ENCODE data around the gene KCNH1.
A peak's percentile ranks its signal among the peaks of the same experiment; 100 is the strongest.
"Not testable (repeated sequence)": the region's sequence is repeated elsewhere in the genome, so short reads cannot be mapped to it uniquely, and the experiment has no call there.

KCNH1 gene

DNA sequence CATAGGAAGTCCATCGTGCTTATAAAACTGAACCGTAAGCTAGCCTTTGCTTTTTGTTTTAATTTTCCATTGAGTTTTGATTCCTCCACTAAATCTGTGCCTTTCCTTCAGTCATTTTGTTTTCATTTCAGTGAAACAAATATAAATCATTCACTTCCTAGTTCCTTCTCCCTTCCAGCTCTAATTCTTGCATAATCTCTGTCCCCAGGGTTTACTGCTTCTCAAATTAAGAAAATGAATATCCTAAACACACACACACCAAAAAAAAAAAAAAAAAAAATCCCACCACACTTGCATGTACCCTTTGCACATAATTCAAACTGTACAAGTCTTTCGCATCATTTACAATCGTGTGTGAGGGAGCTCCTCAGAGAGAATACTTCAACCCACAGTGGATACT lies 6.8 kb downstream of the KCNH1 start:
- no peak for FAIRE-seq

GRCh38 chr1:211126622-211127021 lies 7.3 kb downstream of the KCNH1 start:
- FAIRE-seq, result no peak
- no peak for DNase-seq (ENCODE audit: insufficient read length, low spot score)
- TF ChIP-seq POLR2A (IDR thresholded peaks at IDR 0.05; ENCODE audit: low read depth, low read length), result no peak

More for the DNA sequence above, 6.8 kb downstream of the KCNH1 start:
- no peak for DNase-seq (ENCODE audit: insufficient read length, low spot score)
- no peak for TF ChIP-seq POLR2A (IDR thresholded peaks at IDR 0.05; ENCODE audit: low read depth, low read length)

DNA sequence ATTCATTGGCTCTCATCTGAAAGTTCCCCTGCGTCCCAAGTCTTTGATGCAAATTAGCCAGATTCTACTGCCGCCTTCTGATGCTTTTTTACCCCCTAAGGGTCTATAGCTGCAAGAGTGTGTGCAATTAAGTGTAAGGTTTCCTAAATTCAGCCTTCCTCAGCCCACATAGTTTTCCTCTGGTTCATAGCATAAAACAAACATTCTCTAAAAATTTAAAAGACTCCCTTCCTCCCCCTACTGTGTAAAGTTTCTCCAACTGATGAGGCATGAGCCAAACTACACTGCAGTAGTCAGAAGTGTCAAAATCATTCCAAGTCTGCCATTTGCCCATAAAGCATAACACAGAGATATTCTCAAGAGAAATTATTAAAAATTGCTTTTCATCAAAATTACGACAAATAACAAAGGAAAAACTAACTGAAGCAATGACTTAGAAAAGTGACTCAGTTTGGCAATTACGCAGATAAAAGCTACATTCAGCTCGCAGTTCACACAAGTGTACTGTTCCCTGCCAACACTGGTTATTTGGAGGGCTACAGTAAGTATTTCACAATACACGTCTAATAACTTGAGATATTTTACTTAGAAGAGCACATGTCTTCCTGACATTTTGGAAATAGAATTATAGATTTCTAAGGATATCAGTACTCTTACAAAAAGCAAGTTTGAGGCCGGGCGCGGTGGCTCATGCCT lies 15.4 kb downstream of the KCNH1 start:
- TF ChIP-seq POLR2A (IDR thresholded peaks at IDR 0.05; ENCODE audit: low read depth, low read length), result no peak
- no peak for DNase-seq (ENCODE audit: insufficient read length, low spot score)
- FAIRE-seq, result no peak

GRCh38 chr1:211114446-211114845 lies 19.5 kb downstream of the KCNH1 start:
- no peak for FAIRE-seq
- no peak for DNase-seq (ENCODE audit: insufficient read length, low spot score)
- no peak for TF ChIP-seq POLR2A (IDR thresholded peaks at IDR 0.05; ENCODE audit: low read depth, low read length)

- FAIRE-seq, result no peak
- TF ChIP-seq POLR2A (IDR thresholded peaks at IDR 0.05; ENCODE audit: low read depth, low read length), result no peak
- DNase-seq (ENCODE audit: insufficient read length, low spot score), result no peak
These were observed 20.4 kb downstream of the KCNH1 start for GRCh38 chr1:211113566-211113965.

- DNase-seq (ENCODE audit: insufficient read length, low spot score) (no peak), FAIRE-seq (no peak)
- TF ChIP-seq POLR2A (IDR thresholded peaks at IDR 0.05; ENCODE audit: low read depth, low read length), result no peak
These were observed 22.6 kb downstream of the KCNH1 start for GRCh38 chr1:211111351-211111750.

- no peak for TF ChIP-seq POLR2A (IDR thresholded peaks at IDR 0.05; ENCODE audit: low read depth, low read length)
- DNase-seq (ENCODE audit: insufficient read length, low spot score) (no peak), FAIRE-seq (no peak)
These were observed 32.5 kb downstream of the KCNH1 start for GRCh38 chr1:211101481-211101880.

DNA sequence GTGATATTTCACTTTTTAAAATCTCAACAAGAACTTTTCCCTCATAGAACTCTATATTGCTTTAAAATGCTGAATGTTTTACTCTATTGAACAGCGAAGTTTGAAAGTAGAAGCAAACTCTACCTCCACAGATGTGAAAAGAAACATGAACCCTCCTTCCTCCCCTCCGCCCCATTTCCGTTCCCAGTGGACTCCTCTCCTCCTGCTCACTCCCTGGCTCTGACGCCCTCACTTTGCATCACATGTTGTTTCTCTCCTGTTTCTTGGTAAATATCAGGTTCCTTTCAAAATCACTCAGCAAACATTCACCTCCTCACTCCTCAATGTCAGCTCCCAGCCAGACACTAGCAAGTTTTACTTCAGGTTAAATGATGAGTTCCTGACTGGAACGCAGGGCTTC lies 34.6 kb downstream of the KCNH1 start:
- FAIRE-seq, result no peak
- no peak for TF ChIP-seq POLR2A (IDR thresholded peaks at IDR 0.05; ENCODE audit: low read depth, low read length)
- no peak for DNase-seq (ENCODE audit: insufficient read length, low spot score)

DNA sequence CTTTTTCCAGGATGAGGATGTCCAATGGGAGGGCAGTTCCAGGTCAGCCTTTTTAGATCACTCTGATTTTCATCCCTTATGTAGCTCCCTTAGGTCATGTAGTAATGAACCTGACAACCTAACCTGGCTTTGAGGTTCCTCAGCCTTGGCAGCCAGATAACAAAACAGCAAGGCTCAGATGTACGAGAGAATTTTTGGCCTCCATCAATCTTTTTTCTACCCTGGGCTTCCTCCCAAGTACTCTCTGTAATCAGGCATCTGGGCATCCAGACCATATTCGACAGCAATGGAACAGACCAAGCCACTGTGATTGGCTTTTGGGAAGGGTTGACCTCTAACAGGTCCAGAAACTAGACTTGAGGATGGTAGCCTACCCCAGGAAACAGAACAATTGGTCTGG lies 38.6 kb downstream of the KCNH1 start:
- no peak for FAIRE-seq
- DNase-seq (ENCODE audit: insufficient read length, low spot score), result no peak
- no peak for TF ChIP-seq POLR2A (IDR thresholded peaks at IDR 0.05; ENCODE audit: low read depth, low read length)

GRCh38 chr1:211092955-211093354 lies 41.0 kb downstream of the KCNH1 start:
- FAIRE-seq (peak; percentile 48), DNase-seq (ENCODE audit: insufficient read length, low spot score) (peak; percentile 8)
- no peak for TF ChIP-seq POLR2A (IDR thresholded peaks at IDR 0.05; ENCODE audit: low read depth, low read length)

DNA sequence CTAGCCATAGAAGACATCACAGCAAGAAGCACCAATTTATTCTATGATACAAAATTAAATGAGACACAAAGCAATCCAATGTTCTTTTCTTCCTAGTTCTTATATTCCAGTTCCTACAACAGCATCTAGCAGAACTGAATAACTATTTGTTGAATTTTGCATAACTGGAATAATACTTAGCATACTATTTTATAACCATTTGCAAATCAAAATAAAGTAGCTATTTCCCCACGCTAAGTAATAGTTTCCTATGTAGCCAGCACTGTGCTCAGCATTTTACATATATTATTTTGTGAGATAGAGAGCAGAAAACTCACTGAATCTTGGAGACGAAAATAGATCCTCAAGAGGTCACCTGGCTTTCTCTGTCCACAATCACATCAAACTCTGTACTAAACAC lies 42.1 kb downstream of the KCNH1 start:
- TF ChIP-seq POLR2A (IDR thresholded peaks at IDR 0.05; ENCODE audit: low read depth, low read length), result no peak
- DNase-seq (ENCODE audit: insufficient read length, low spot score), result no peak
- no peak for FAIRE-seq

DNA sequence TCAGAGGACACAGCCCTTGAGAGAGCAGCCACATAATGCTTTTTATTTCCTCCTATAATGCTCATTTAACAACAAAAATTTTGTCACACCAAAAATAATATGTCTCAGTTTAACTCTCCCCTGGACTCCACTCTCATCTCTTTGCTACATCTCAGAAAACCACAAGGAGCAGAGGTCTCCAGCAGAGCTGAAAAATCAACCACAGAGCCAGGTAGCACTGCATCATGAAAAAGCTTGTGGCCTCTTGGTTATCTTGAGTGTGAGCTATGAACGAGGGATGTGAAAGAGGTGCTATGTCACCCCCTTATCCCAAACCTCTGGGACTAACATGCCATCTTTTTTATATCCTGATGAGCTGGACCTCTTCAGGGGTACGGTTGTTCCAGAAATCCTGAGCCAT lies 44.4 kb downstream of the KCNH1 start:
- FAIRE-seq (no peak), DNase-seq (ENCODE audit: insufficient read length, low spot score) (no peak)
- no peak for TF ChIP-seq POLR2A (IDR thresholded peaks at IDR 0.05; ENCODE audit: low read depth, low read length)

- no peak for TF ChIP-seq POLR2A (IDR thresholded peaks at IDR 0.05; ENCODE audit: low read depth, low read length)
- FAIRE-seq (no peak), DNase-seq (ENCODE audit: insufficient read length, low spot score) (no peak)
These were observed 45.8 kb downstream of the KCNH1 start for GRCh38 chr1:211088156-211088555.

DNA sequence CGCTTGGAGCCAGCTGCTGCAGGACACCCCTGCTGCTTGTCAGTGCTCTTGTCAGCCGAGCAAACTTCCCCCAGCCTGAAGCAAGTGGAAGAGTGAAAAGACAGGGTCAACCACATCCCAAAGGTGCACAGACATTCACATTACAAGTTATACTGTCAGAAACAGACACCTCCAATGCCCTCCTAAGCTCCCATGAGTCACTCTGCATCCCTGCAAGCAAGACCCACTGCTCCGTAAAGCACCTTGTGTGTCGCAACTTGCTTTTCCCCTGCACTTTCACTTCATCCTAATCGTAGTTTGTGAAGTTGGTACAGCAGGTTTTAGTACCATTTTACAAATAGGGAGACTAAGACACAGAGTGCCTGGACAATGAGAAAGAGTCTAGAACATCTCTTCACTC lies 51.1 kb downstream of the KCNH1 start:
- FAIRE-seq (no peak), DNase-seq (ENCODE audit: insufficient read length, low spot score) (no peak)
- no peak for TF ChIP-seq POLR2A (IDR thresholded peaks at IDR 0.05; ENCODE audit: low read depth, low read length)

- not testable (repeated sequence) for FAIRE-seq; DNase-seq (ENCODE audit: insufficient read length, low spot score)
These were observed 52.5 kb downstream of the KCNH1 start for GRCh38 chr1:211081447-211081846.

DNA sequence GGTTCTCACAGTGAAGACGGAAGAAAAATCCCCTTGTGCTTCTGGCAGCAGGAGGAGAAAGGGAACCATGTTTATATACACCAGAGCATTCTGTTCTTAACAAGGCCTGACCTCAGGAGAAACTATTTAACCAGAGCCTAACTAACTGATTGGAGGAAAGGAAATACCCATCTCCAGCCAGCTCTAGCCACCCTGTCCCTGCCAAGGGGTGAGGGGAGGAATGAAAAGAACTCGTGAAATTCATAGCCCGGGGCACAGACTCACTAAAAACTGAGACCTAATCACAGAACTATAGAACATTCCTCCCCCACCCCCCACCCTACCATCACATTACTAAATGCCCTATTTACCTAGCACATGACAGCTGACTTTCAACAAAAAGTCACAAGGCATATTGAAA lies 65.0 kb downstream of the KCNH1 start:
- TF ChIP-seq POLR2A (IDR thresholded peaks at IDR 0.05; ENCODE audit: low read depth, low read length), result no peak
- FAIRE-seq, result no peak
- DNase-seq (ENCODE audit: insufficient read length, low spot score), result no peak

Measured in H54 (cell line).